Muscle of arm (tissue), 12 donors: ENCODE data around the gene DUS4L. TPM values are rescaled to one million over a fixed set of nuclear protein-coding genes. Genes with fewer than 3 reads are reported as not detected.

Experiments used
- DNase-seq: peaks from one replicate; pipeline ENCODE4 v3.0.0-alpha.2; 2013
- polyA plus RNA-seq, 12 donors: library from polyadenylated mRNA; unstranded; fragments of 120-200 nt; gene quantifications; one replicate each; pipeline ENCODE4 v1.2.1, GENCODE V29; 2013; ENCODE audit not compliant: insufficient read length in 12 of 12

The DUS4L gene
- polyA plus RNA-seq, 12 donors, result 5.9 to 23.5 (median 8.7) TPM; not detected in 1

DNA sequence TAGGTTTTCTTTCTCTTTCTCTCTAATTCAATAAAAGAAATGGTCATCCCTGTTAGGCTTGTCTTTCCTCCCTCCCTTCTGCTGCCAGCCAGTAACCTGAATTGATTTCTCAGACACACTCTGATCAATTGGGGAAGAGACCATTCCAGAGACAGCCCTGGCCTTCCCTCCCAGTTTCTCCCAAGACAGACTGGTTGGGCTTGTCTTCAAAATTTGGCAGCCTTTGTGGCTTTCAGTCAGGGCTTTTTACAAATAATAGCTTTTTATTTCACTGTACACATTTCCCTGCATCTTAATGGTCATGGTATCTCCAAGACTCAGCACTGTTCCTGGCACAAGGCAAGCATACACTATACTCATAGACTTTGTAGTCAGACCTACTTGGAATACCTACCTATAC is 50.2 kb downstream of the DUS4L start:
- no peak for DNase-seq

- no peak for DNase-seq
Measured at GRCh38 chr7:107614425-107614824, 50.7 kb downstream of the DUS4L start.

GRCh38 chr7:107615910-107616680 is 52.3 kb downstream of the DUS4L start:
- no peak for DNase-seq

GRCh38 chr7:107622429-107622828 is 58.7 kb downstream of the DUS4L start:
- DNase-seq, result no peak

- DNase-seq, result no peak
Measured at GRCh38 chr7:107622894-107623293, 59.1 kb downstream of the DUS4L start.

- DNase-seq, result no peak
Measured at GRCh38 chr7:107627002-107627401, 63.2 kb downstream of the DUS4L start.

Other genes with a start within 250 kb of the DUS4L start
- under 1 TPM in 7 of 12 donors, not detected in 5; 0.07 to 0.29 (median 0.15) TPM for gene GPR22, start 93.9 kb upstream of the DUS4L start, polyA plus RNA-seq
- 10 to 100 TPM in 11 of 12 donors, not detected in 1; 15.3 to 38.3 (median 30.3) TPM for gene COG5, start 51 bp upstream of the DUS4L start, polyA plus RNA-seq
- 10 to 100 TPM in 11 of 12 donors, not detected in 1; 45.1 to 67.9 (median 59.3) TPM for gene BCAP29, start 16.3 kb downstream of the DUS4L start, polyA plus RNA-seq
- gene SLC26A4, start 96.9 kb downstream of the DUS4L start, polyA plus RNA-seq, result 1 to 10 TPM in 4 of 12 donors, under 1 TPM in 6, not detected in 2; 0.50 to 1.6 (median 0.96) TPM
- gene CBLL1, start 180.2 kb downstream of the DUS4L start, polyA plus RNA-seq, result 10 to 100 TPM in 11 of 12 donors, not detected in 1; 18.0 to 29.5 (median 21.2) TPM
- 10 to 100 TPM in 1 of 12 donors, under 1 TPM in 1, not detected in 10; 0.25 to 26.6 TPM for gene SLC26A3, start 239.3 kb downstream of the DUS4L start, polyA plus RNA-seq